Ishikawa (cell line): ENCODE measurements around the gene STT3B.

ENCODE experiments used
- CEBPB ChIP-seq: IDR thresholded peaks from 2 replicates; pipeline ENCODE4 v1.6.1; 2012
- CREB1 ChIP-seq: IDR thresholded peaks from 2 replicates; pipeline ENCODE4 v1.6.1; 2012; ENCODE audit warnings: low read depth
- EGR1 ChIP-seq: IDR thresholded peaks from 2 replicates; pipeline ENCODE4 v1.6.1; 2012
- EP300 ChIP-seq: IDR thresholded peaks from 2 replicates; pipeline ENCODE4 v1.6.1; 2012; ENCODE audit warnings: borderline replicate concordance
- FOXM1 ChIP-seq: IDR thresholded peaks from 2 replicates; pipeline ENCODE4 v1.6.1; 2012; ENCODE audit warnings: low read depth, borderline replicate concordance
- NFIC ChIP-seq: IDR thresholded peaks from 2 replicates; pipeline ENCODE4 v1.6.1; 2012
- RAD21 ChIP-seq: IDR thresholded peaks from 2 replicates; pipeline ENCODE4 v1.6.1; 2012; ENCODE audit warnings: low read depth
- TAF1 ChIP-seq: IDR thresholded peaks from 2 replicates; pipeline ENCODE4 v1.6.1; 2012; ENCODE audit warnings: low read depth, mild to moderate bottlenecking
- TCF12 ChIP-seq: IDR thresholded peaks from 2 replicates; pipeline ENCODE4 v1.6.1; 2012; ENCODE audit warnings: low read depth
- TEAD4 ChIP-seq: IDR thresholded peaks from 2 replicates; pipeline ENCODE4 v1.6.1; 2012
- YY1 ChIP-seq: IDR thresholded peaks from 2 replicates; pipeline ENCODE4 v1.6.1; 2012; ENCODE audit warnings: low read depth
- ZBTB7A ChIP-seq: IDR thresholded peaks from 2 replicates; pipeline ENCODE4 v1.6.1; 2012; ENCODE audit warnings: low read depth
- TF ChIP-seq, protein P1 (sequence below): IDR thresholded peaks from 2 replicates; pipeline ENCODE4 v1.6.1; 2012; ENCODE audit warnings: low read depth, mild to moderate bottlenecking
- TF ChIP-seq, protein P2 (sequence below): IDR thresholded peaks from 2 replicates; pipeline ENCODE4 v1.6.1; 2012
- TF ChIP-seq, protein P3 (sequence below): IDR thresholded peaks from 2 replicates; pipeline ENCODE4 v1.6.1; 2012

The STT3B gene

DNA sequence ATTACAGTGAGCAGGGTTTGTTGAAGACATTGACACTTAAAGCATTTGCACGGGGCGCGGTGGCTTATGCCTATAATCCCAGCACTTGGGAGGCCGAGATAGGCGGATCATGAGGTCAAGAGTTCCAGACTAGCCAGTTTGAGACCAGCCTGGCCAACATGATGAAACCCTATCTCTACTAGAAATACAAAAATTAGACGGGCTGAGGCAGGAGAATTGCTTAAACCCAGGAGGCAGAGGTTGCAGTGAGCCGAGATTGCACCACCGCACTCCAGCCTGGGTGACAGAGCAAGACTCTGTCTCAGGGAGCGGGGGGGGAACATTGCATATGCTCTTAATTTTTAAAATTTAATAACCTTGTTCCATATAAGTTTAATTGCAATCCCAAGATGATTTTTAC, 11.9 kb downstream of the STT3B start:
- no peak for TF ChIP-seq FOXM1
- TF ChIP-seq EGR1, result no peak
- TF ChIP-seq, protein P1, sequence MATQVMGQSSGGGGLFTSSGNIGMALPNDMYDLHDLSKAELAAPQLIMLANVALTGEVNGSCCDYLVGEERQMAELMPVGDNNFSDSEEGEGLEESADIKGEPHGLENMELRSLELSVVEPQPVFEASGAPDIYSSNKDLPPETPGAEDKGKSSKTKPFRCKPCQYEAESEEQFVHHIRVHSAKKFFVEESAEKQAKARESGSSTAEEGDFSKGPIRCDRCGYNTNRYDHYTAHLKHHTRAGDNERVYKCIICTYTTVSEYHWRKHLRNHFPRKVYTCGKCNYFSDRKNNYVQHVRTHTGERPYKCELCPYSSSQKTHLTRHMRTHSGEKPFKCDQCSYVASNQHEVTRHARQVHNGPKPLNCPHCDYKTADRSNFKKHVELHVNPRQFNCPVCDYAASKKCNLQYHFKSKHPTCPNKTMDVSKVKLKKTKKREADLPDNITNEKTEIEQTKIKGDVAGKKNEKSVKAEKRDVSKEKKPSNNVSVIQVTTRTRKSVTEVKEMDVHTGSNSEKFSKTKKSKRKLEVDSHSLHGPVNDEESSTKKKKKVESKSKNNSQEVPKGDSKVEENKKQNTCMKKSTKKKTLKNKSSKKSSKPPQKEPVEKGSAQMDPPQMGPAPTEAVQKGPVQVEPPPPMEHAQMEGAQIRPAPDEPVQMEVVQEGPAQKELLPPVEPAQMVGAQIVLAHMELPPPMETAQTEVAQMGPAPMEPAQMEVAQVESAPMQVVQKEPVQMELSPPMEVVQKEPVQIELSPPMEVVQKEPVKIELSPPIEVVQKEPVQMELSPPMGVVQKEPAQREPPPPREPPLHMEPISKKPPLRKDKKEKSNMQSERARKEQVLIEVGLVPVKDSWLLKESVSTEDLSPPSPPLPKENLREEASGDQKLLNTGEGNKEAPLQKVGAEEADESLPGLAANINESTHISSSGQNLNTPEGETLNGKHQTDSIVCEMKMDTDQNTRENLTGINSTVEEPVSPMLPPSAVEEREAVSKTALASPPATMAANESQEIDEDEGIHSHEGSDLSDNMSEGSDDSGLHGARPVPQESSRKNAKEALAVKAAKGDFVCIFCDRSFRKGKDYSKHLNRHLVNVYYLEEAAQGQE, result no peak
- TF ChIP-seq, protein P2, sequence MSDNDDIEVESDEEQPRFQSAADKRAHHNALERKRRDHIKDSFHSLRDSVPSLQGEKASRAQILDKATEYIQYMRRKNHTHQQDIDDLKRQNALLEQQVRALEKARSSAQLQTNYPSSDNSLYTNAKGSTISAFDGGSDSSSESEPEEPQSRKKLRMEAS, result no peak
- TF ChIP-seq, protein P3, sequence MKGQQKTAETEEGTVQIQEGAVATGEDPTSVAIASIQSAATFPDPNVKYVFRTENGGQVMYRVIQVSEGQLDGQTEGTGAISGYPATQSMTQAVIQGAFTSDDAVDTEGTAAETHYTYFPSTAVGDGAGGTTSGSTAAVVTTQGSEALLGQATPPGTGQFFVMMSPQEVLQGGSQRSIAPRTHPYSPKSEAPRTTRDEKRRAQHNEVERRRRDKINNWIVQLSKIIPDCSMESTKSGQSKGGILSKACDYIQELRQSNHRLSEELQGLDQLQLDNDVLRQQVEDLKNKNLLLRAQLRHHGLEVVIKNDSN, result no peak
- TF ChIP-seq TCF12, result no peak
- TF ChIP-seq RAD21, result no peak
- no peak for TF ChIP-seq CREB1
- no peak for TF ChIP-seq ZBTB7A
- TF ChIP-seq YY1, result no peak
- no peak for TF ChIP-seq EP300

DNA sequence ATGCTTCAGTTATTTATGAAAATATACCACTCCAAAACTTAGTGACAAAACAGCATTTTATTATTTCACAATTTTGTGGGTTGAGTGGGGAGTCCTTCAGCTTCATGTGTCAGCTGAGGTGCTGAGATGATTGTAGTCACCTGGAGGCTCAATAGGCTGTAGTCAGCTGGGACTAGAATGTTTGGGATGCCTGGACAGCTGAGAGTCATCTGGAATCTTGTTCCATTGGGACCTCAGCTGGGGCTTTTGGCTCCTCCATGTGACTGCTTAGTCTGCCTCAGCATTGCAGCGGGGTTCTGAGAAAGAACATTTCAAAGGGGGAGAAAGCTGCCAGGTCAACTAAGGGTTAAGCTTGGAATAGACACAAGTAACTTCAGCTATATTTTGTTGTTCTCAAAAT, 13.4 kb downstream of the STT3B start:
- TF ChIP-seq EP300 (no peak), TEAD4 (no peak), CEBPB (no peak), FOXM1 (no peak), NFIC (no peak), TAF1 (no peak), YY1 (no peak), ZBTB7A (no peak), TCF12 (no peak), CREB1 (no peak), EGR1 (no peak)
- TF ChIP-seq, protein P3, result no peak
- TF ChIP-seq, protein P2, result no peak
- TF ChIP-seq, protein P1, result no peak

DNA sequence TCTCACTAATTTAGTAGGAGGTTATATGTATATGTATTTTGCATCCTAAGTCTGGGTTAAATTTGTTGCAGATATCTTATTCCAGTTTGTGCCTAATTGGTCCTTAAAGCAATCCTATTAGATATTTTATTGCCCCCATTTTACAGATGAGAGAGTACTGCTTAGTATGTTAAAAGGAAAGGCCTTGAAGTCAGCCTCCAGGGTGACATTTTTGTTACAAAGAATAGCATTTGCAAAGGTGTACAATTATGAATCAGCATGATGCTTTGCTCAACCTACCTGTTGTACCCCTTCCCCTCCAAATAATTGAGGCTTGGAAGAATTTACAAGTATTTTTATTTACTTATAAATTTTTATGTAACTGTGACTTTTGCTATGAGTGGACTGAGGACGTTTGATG, 14.0 kb downstream of the STT3B start:
- no peak for TF ChIP-seq EGR1
- no peak for TF ChIP-seq NFIC
- TF ChIP-seq, protein P3, result no peak
- TF ChIP-seq TAF1, result no peak
- TF ChIP-seq, protein P2, result no peak
- no peak for TF ChIP-seq CREB1
- TF ChIP-seq ZBTB7A, result no peak
- TF ChIP-seq FOXM1, result no peak
- no peak for TF ChIP-seq RAD21
- no peak for TF ChIP-seq TCF12
- TF ChIP-seq CEBPB, result no peak
- no peak for TF ChIP-seq EP300

DNA sequence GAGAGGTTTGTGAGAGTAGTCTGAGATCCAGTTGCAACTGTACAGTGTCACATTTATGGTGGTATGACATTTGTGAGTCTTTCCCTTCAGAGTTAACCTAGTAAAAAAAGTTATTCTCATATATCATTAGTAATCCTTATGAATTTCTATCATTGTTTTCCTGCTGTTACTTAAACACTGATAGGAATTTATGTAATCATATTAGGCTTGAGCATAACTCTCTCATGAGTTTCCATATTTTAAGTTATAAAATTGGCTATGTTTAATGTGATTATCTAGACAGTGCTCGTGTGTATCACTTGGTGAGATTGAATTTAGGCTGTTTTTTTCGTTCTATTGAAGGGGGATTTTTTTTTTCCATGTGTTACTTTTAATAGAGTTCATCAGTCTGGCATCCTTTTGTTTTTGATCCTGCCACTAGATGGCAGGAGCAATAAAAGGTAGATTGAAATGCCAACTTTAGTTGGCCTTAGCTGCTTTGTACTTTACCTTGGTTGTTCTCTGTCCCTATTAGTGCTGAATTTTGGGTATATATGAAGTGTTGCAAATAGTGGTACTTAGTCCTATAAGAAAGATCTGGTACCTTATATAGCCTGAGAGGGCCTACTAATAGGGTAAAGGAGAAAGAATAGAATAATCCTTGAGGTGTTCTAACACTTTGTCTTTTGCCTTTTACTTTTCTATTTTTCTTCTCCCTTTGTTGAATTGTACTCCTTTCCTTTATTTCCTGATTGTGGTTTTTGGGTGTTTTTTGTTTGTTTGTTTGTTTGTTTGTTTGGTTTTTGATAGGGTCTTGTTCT, 17.9 kb downstream of the STT3B start:
- TF ChIP-seq RAD21 (peak; percentile 45), CEBPB (no peak), NFIC (no peak), TCF12 (no peak)

DNA sequence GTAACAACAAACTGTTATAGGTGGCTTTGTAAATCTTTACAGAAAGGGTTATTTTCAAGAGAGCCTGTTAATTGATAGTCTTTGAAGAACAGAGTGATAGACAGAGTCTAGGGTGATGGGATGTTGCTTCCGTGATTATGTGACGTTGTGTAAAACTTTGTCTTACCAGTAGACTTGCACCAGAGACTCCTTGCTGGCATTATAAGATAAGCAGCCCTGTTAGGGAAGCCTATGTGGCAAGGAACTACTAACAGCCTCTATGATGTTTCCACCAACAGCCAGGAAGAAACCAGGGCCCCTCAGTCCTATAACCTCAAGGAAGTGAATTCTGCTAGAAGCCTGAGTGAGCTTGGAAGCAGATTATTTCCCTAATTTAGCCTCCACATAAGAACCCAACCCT, 18.9 kb downstream of the STT3B start:
- TF ChIP-seq FOXM1 (no peak), TEAD4 (no peak), TAF1 (no peak), EGR1 (no peak), CEBPB (no peak), NFIC (no peak), ZBTB7A (no peak), TCF12 (no peak), YY1 (no peak), CREB1 (no peak)
- TF ChIP-seq, protein P3, result no peak
- TF ChIP-seq, protein P2, result no peak
